IMR-90 (cell line): ENCODE measurements around the gene TXLNA. TPM values are rescaled to one million over a fixed set of nuclear protein-coding genes. Genes with fewer than 3 reads are reported as not detected.
A peak's percentile ranks its signal among the peaks of the same experiment; 100 is the strongest.

Experiments used
- ATAC-seq: fragments of 200-7000 bp; cut with Tn5 transposase; 2 replicates; pipeline ENCODE4 v1.9.1; 2020; ENCODE audit warnings: low read depth, mild to moderate bottlenecking, moderate library complexity
- BruUV-seq: library from RNA; stranded (reverse); fragments of 400-500 nt; replicated peaks from 2 replicates; lab custom pipeline; 2021; lab: Mats Ljungman, UMichigan
- CTCF ChIA-PET: fragments of 300-600 bp; formaldehyde crosslinking; extraction: SDS; loops from one replicate; lab custom pipeline; 2021; ENCODE audit warnings: antibody characterized with exemption; lab: Yijun Ruan, JAX
- POLR2A ChIA-PET: fragments of 300-600 bp; sonication (Branson Sonifier 250); formaldehyde crosslinking; loops from one replicate; lab custom pipeline; 2022; ENCODE audit warnings: antibody characterized with exemption; ENCODE audit not compliant: unreplicated experiment; lab: Charles Lee
- DNase-seq: peaks from one replicate; pipeline ENCODE4 v3.0.0; 2013
- H2AFZ ChIP-seq: replicated peaks from 2 replicates; pipeline ENCODE3; 2013; ENCODE audit warnings: low read length, mild to moderate bottlenecking; ENCODE audit not compliant: poor library complexity
- H2AK5ac ChIP-seq: 2 replicates; pipeline ENCODE4 v1.6.1; 2013; ENCODE audit warnings: low read depth, low read length, inconsistent platforms
- H2AK9ac ChIP-seq: replicated peaks from 2 replicates; pipeline ENCODE3; 2013; ENCODE audit warnings: mild to moderate bottlenecking, low read depth, low read length, moderate library complexity; ENCODE audit not compliant: poor library complexity
- H2BK120ac ChIP-seq: 2 replicates; pipeline ENCODE4 v1.6.1; 2013; ENCODE audit warnings: low read depth, low read length, inconsistent platforms
- H2BK15ac ChIP-seq: 3 replicates; pipeline ENCODE4 v1.6.1; 2013; ENCODE audit warnings: low read depth, low read length, inconsistent platforms
- H2BK20ac ChIP-seq: 2 replicates; pipeline ENCODE4 v1.6.1; 2013; ENCODE audit warnings: low read depth, mild to moderate bottlenecking, inconsistent platforms, low read length, moderate library complexity
- H2BK5ac ChIP-seq: 2 replicates; pipeline ENCODE4 v1.6.1; 2013; ENCODE audit warnings: mild to moderate bottlenecking, low read depth, low read length, inconsistent platforms; ENCODE audit not compliant: poor library complexity, severe bottlenecking
- H3K14ac ChIP-seq: replicated peaks from 2 replicates; pipeline ENCODE4 v1.6.1; 2013; ENCODE audit warnings: low read depth, low read length, inconsistent platforms
- H3K18ac ChIP-seq: 2 replicates; pipeline ENCODE4 v1.6.1; 2013; ENCODE audit warnings: low read depth, low read length, control low read depth
- H3K23ac ChIP-seq: 2 replicates; pipeline ENCODE4 v1.6.1; 2013; ENCODE audit warnings: low read depth, low read length, inconsistent platforms
- H3K27ac ChIP-seq: 2 replicates; pipeline ENCODE4 v1.5.1; 2013; ENCODE audit warnings: mild to moderate bottlenecking, control low read depth, low read length; ENCODE audit not compliant: insufficient read depth
- H3K27me3 ChIP-seq: 2 replicates; pipeline ENCODE4 v1.6.1; 2013; ENCODE audit warnings: low read length; ENCODE audit not compliant: control insufficient read depth, insufficient read depth
- H3K36me3 ChIP-seq: 2 replicates; pipeline ENCODE4 v1.6.1; 2013; ENCODE audit warnings: low read length, mixed read lengths; ENCODE audit not compliant: control insufficient read depth, insufficient read depth
- H3K4ac ChIP-seq: 2 replicates; pipeline ENCODE4 v1.6.1; 2013; ENCODE audit warnings: low read depth, low read length, inconsistent platforms
- H3K4me1 ChIP-seq: 2 replicates; pipeline ENCODE4 v1.6.1; 2013; ENCODE audit warnings: low read length, mixed read lengths; ENCODE audit not compliant: control insufficient read depth, insufficient read depth
- H3K4me2 ChIP-seq: 2 replicates; pipeline ENCODE4 v1.6.1; 2013; ENCODE audit warnings: low read depth, mild to moderate bottlenecking, control low read depth, low read length, moderate library complexity
- H3K4me3 ChIP-seq: 2 replicates; pipeline ENCODE4 v1.5.1; 2013; ENCODE audit warnings: low read depth, mild to moderate bottlenecking, control low read depth, low read length, moderate library complexity; ENCODE audit not compliant: insufficient read depth
- H3K56ac ChIP-seq: 2 replicates; pipeline ENCODE4 v1.6.1; 2013; ENCODE audit warnings: low read length, inconsistent platforms; ENCODE audit not compliant: insufficient read depth; ENCODE audit errors: extremely low read depth
- H3K79me1 ChIP-seq, 2 experiments: 2 replicates each; pipeline ENCODE4 v1.6.1; 2013; ENCODE audit warnings: low read length in 2 of 2, inconsistent platforms in 1 of 2, low read depth in 1 of 2
- H3K9ac ChIP-seq: 2 replicates; pipeline ENCODE4 v1.6.1; 2013; ENCODE audit warnings: low read depth, low read length, control low read depth
- H3K9me1 ChIP-seq: 2 replicates; pipeline ENCODE4 v1.6.1; 2013; ENCODE audit warnings: low read length, inconsistent platforms; ENCODE audit not compliant: insufficient read depth
- H3K9me3 ChIP-seq: 2 replicates; pipeline ENCODE4 v1.6.1; 2013; ENCODE audit warnings: low read length; ENCODE audit not compliant: control insufficient read depth, insufficient read depth
- H4K20me1 ChIP-seq: 2 replicates; pipeline ENCODE4 v1.6.1; 2013; ENCODE audit warnings: low read length, inconsistent platforms; ENCODE audit not compliant: insufficient read depth
- H4K5ac ChIP-seq: 2 replicates; pipeline ENCODE4 v1.6.1; 2013; ENCODE audit warnings: mild to moderate bottlenecking, low read depth, low read length, control low read depth
- H4K8ac ChIP-seq, 2 experiments: 2 replicates each; pipeline ENCODE4 v1.6.1; 2013; ENCODE audit warnings: low read depth in 2 of 2, low read length in 2 of 2, control low read depth in 1 of 2, inconsistent platforms in 1 of 2
- H4K91ac ChIP-seq: 2 replicates; pipeline ENCODE4 v1.6.1; 2013; ENCODE audit warnings: low read depth, low read length, inconsistent platforms; ENCODE audit not compliant: insufficient read depth
- CEBPB ChIP-seq: IDR thresholded peaks from 2 replicates; pipeline ENCODE4 v1.6.1; 2012; ENCODE audit warnings: low read depth, low read length, improper control_type of control experiment
- MAFK ChIP-seq: IDR thresholded peaks from 2 replicates; pipeline ENCODE4 v1.6.1; 2012; ENCODE audit warnings: low read depth, low read length, improper control_type of control experiment
- SMC3 ChIP-seq: fragments of 150-350 bp; IDR thresholded peaks from 2 replicates; pipeline ENCODE4 v1.6.1; 2016; ENCODE audit warnings: low read depth, mild to moderate bottlenecking, antibody characterized with exemption, low read length, moderate library complexity
- WGBS, 2 experiments: methylation state at CpG; one replicate each; pipeline versions ENCODE4 v1.1.5 to v1.1.7; 2013; ENCODE audit warnings: missing lambda C conversion rate in 2 of 2; ENCODE audit not compliant: insufficient read length in 1 of 2; ENCODE audit errors: extremely low coverage in 2 of 2; 5-methylcytosine and 5-hydroxymethylcytosine counted together
- dilution Hi-C: fragments of 300-500 bp; cut with HindIII; formaldehyde crosslinking; loops from one replicate; pipeline ENCODE4 v1.14.3; 2018; ENCODE audit warnings: low sequenced_read_pairs; ENCODE audit not compliant: unreplicated experiment
- in situ Hi-C: fragments of 300-500 bp; cut with MboI; formaldehyde crosslinking; loops from 3 replicates; pipeline ENCODE4 v1.14.3; 2019; ENCODE audit warnings: low sequenced_read_pairs, inconsistent platforms, mixed read lengths
- intact Hi-C: fragments of 100-400 bp; cut with micrococcal nuclease; formaldehyde crosslinking; loops from 2 replicates; pipeline ENCODE4 v1.10.0; 2022
- polyA plus RNA-seq, 3 experiments: library from polyadenylated mRNA; depleted of rRNA; stranded (reverse); fragments of >200 nt; gene quantifications; 2 replicates each; pipeline ENCODE4 v1.2.3, GENCODE V29; 2012; ENCODE audit warnings: low replicate concordance in 1 of 3
- total RNA-seq: library from RNA; depleted of rRNA; stranded (reverse); fragments of >200 nt; gene quantifications from 2 replicates; pipeline ENCODE4 v1.2.3, GENCODE V29; 2012; rRNA removed

TXLNA gene
- total and polyA plus RNA-seq, 2 of the 4 experiments (the other 2 are of a cell fraction): 47.6 to 102 TPM

DNA sequence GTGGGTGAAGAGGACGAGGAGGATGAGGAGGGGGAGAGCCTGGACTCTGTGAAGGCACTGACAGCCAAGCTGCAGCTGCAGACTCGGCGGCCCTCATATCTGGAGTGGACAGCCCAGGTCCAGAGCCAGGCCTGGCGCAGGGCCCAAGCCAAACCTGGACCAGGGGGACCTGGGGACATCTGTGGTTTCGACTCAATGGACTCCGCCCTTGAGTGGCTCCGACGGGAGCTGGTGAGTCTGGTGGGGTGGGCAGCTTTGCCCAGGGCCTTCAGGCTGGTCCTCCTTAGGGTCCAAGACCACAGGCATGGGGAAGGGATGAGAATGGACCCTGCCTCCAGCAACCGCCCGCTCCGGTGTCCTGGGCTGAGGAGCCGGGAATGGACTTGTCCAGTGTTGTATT lies 68.0 kb downstream of the TXLNA start:
- in situ Hi-C loops (no loop called here), dilution Hi-C loops (no loop called here), intact Hi-C loops (no loop called here)
- peak overlapping the region; percentile 27; the same call in 1 of the 2 replicates for H4K5ac ChIP-seq
- H4K8ac ChIP-seq: peak overlapping the region; percentile 58 to 70; a peak in 3 of 4 replicates
- peaks cover 11% of the 10 kb centered on the region for H3K9me1 ChIP-seq
- no peak overlapping the region for H3K9ac ChIP-seq
- H3K23ac ChIP-seq: no peak overlapping the region
- peak overlapping the region; percentile 72 for H4K91ac ChIP-seq
- H2BK120ac ChIP-seq: peak overlapping the region; percentile 86
- TF ChIP-seq MAFK: no peak
- TF ChIP-seq SMC3: no peak
- no peak for TF ChIP-seq CEBPB
- H3K9me3 ChIP-seq: no peaks in the 10 kb centered on the region
- ATAC-seq (no peak), DNase-seq (no peak)
- H3K56ac ChIP-seq: no peak overlapping the region
- peak overlapping the region; percentile 45 for H3K18ac ChIP-seq
- H2AK5ac ChIP-seq: peak overlapping the region; percentile 77; the same call in 1 of the 2 replicates
- peak overlapping the region; percentile 84 for H2AFZ ChIP-seq
- H2BK15ac ChIP-seq: peak overlapping the region; percentile 81; the same call in 1 of the 3 replicates
- no peak overlapping the region for H3K4me2 ChIP-seq
- peak overlapping the region; percentile 84 for H2AK9ac ChIP-seq
- no peaks in the 10 kb centered on the region; the same call in 1 of the 2 replicates for H3K27me3 ChIP-seq
- POLR2A ChIA-PET: interaction anchor here (0.6 kb wide), 1 partner anchor 69 kb away, joined by 3 read pairs; no protein-coding TSS in a partner anchor
- H3K4me1 ChIP-seq: peaks cover 18% of the 10 kb centered on the region
- peak overlapping the region; percentile 81 for H2BK20ac ChIP-seq
- BruUV-seq: no TSS peak
- H3K79me1 ChIP-seq: peaks cover 0 to 5% of the 10 kb centered on the region in 2 experiments; a peak in 2 of 4 replicates
- no peak overlapping the region for H3K4me3 ChIP-seq
- 67% methylated on average over 3 of the region's 12 CpGs; no CpG with 5 or more reads in 1 of the 2 experiments for WGBS, 2 experiments
- no peaks in the 10 kb centered on the region for H3K36me3 ChIP-seq
- CTCF ChIA-PET: interaction anchor here (1.1 to 1.5 kb wide), 3 partner anchors 32 to 76 kb away, joined by 3 to 6 read pairs (median 3); no protein-coding TSS in a partner anchor
- H3K27ac ChIP-seq: peak overlapping the region; percentile 54; the same call in 1 of the 2 replicates
- peak overlapping the region; percentile 76; the same call in 1 of the 2 replicates for H3K14ac ChIP-seq
- H4K20me1 ChIP-seq: no peaks in the 10 kb centered on the region
- peak overlapping the region; percentile 94 for H3K4ac ChIP-seq
- peak overlapping the region; percentile 42 for H2BK5ac ChIP-seq

Other genes starting within 250 kb of the TXLNA start
- gene PTP4A2, start 241.3 kb upstream of the TXLNA start, total RNA-seq: 328 and 537 TPM in 2 replicates
- 99.8 and 135 TPM in 2 replicates for gene PTP4A2, start 241.3 kb upstream of the TXLNA start, polyA plus RNA-seq (2012; rRNA removed)
- gene KHDRBS1, start 165.8 kb upstream of the TXLNA start, total RNA-seq: 33.7 and 39.7 TPM in 2 replicates
- gene KHDRBS1, start 165.8 kb upstream of the TXLNA start, polyA plus RNA-seq (2012; rRNA removed): 52.6 and 67.6 TPM in 2 replicates
- gene TMEM39B, start 106.7 kb upstream of the TXLNA start, total RNA-seq: 4.4 and 6.5 TPM in 2 replicates
- gene TMEM39B, start 106.7 kb upstream of the TXLNA start, polyA plus RNA-seq (2012; rRNA removed): 28.7 and 30.2 TPM in 2 replicates
- gene KPNA6, start 71.6 kb upstream of the TXLNA start, total RNA-seq: 50.7 and 53.6 TPM in 2 replicates
- 25.4 and 27.0 TPM in 2 replicates for gene KPNA6, start 71.6 kb upstream of the TXLNA start, polyA plus RNA-seq (2012; rRNA removed)
- 17.2 and 18.6 TPM in 2 replicates for gene CCDC28B, start 20.9 kb downstream of the TXLNA start, total RNA-seq
- 18.4 and 20.1 TPM in 2 replicates for gene CCDC28B, start 20.9 kb downstream of the TXLNA start, polyA plus RNA-seq (2012; rRNA removed)
- 1.9 and 2.2 TPM in 2 replicates for gene IQCC, start 26.0 kb downstream of the TXLNA start, total RNA-seq
- gene IQCC, start 26.0 kb downstream of the TXLNA start, polyA plus RNA-seq (2012; rRNA removed): 1.3 and 1.6 TPM in 2 replicates
- not detected in 2 replicates for gene DCDC2B, start 29.4 kb downstream of the TXLNA start, total RNA-seq
- gene DCDC2B, start 29.4 kb downstream of the TXLNA start, polyA plus RNA-seq (2012; rRNA removed): not detected in 2 replicates
- gene TMEM234, start 42.7 kb downstream of the TXLNA start, total RNA-seq: 10.0 and 10.8 TPM in 2 replicates
- gene TMEM234, start 42.7 kb downstream of the TXLNA start, polyA plus RNA-seq (2012; rRNA removed): 22.7 and 23.4 TPM in 2 replicates
- gene EIF3I, start 42.7 kb downstream of the TXLNA start, total RNA-seq: 574 and 716 TPM in 2 replicates
- gene EIF3I, start 42.7 kb downstream of the TXLNA start, polyA plus RNA-seq (2012; rRNA removed): 376 and 469 TPM in 2 replicates
- gene FAM167B, start 67.5 kb downstream of the TXLNA start, total RNA-seq: 0.18 TPM in 1 of 2 replicates, not detected in the other
- 0.53 and 0.59 TPM in 2 replicates for gene FAM167B, start 67.5 kb downstream of the TXLNA start, polyA plus RNA-seq (2012; rRNA removed)
- not detected in 2 replicates for gene LCK, start 71.6 kb downstream of the TXLNA start, total RNA-seq
- gene LCK, start 71.6 kb downstream of the TXLNA start, polyA plus RNA-seq (2012; rRNA removed): not detected in 2 replicates
- 88.9 and 95.5 TPM in 2 replicates for gene HDAC1, start 112.4 kb downstream of the TXLNA start, total RNA-seq
- gene HDAC1, start 112.4 kb downstream of the TXLNA start, polyA plus RNA-seq (2012; rRNA removed): 131 and 139 TPM in 2 replicates
- gene MARCKSL1, start 156.6 kb downstream of the TXLNA start, total RNA-seq: 34.7 and 37.5 TPM in 2 replicates
- gene MARCKSL1, start 156.6 kb downstream of the TXLNA start, polyA plus RNA-seq (2012; rRNA removed): 199 and 218 TPM in 2 replicates
- 0.28 and 0.36 TPM in 2 replicates for gene FAM229A, start 182.8 kb downstream of the TXLNA start, total RNA-seq
- 3.9 and 4.3 TPM in 2 replicates for gene FAM229A, start 182.8 kb downstream of the TXLNA start, polyA plus RNA-seq (2012; rRNA removed)
- not detected in 2 replicates for gene TSSK3, start 182.9 kb downstream of the TXLNA start, total RNA-seq
- gene TSSK3, start 182.9 kb downstream of the TXLNA start, polyA plus RNA-seq (2012; rRNA removed): 0.24 and 0.96 TPM in 2 replicates
- 50.8 and 60.4 TPM in 2 replicates for gene BSDC1, start 214.8 kb downstream of the TXLNA start, total RNA-seq
- gene BSDC1, start 214.8 kb downstream of the TXLNA start, polyA plus RNA-seq (2012; rRNA removed): 50.4 and 56.8 TPM in 2 replicates